Measurements from ENCODE around the gene SLC16A1.

SLC16A1 gene

DNA sequence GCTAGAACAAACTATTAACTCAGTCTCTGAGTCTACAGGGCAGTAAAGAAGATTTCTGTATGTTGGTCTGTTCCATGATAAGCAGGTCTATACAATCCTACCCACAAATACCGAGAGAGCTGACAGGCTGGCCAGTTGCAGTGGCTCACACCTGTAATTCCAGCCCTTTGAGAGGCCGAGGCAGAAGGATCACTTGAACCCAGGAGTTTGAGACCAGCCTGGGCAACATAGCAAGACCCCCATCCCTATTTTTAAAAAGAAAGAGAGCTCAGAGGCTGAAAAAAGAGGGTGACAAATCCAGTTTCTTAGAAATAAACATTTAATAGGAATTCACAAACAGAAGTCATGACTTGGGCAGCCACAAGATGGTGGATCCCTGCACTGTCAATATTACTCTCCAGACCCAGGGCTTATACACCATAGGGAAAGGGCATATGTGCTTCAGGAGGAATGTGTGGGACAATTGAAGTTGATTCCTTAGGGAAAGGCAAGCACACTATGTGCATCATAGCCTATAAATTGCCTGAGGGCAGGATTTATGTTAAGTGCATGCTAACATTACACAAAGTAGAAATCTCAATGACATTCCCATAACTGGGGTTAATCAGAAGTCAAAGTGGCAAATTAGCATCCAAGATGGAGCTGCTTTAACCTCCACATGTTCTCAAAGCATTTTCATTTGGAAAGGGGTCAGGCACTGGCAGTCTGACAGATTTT lies 66.8 kb downstream of the SLC16A1 start:
- TF ChIP-seq GATA2 (IDR thresholded peaks at IDR 0.05; ENCODE audit: low read depth, low read length), result no peak
- TF ChIP-seq GATA3 (IDR thresholded peaks at IDR 0.05; ENCODE audit: low read depth, low read length), result no peak

DNA sequence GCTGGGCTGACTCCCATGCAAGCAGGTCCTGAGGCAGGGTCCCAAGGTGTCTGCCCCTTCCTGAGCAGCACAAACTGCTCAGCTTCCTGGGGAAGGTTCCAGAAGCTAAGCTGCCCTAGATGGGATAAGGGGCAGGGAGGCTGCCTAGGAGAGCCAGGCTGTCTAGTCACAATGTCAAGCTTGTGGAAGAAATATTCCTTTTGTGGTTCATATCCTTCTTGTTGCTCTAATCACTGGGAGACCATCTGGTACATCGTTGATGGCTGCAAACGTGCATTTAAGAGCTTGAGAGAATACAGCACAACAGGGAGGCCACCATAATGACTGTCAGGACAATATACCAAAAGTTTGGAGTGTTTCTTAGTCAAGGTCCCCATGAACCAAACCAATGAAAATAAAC lies 67.4 kb downstream of the SLC16A1 start:
- no peak for TF ChIP-seq GATA3 (IDR thresholded peaks at IDR 0.05; ENCODE audit: low read depth, low read length)
- no peak for TF ChIP-seq GATA2 (IDR thresholded peaks at IDR 0.05; ENCODE audit: low read depth, low read length)

- no peak for TF ChIP-seq GATA2 (IDR thresholded peaks at IDR 0.05; ENCODE audit: low read depth, low read length)
- TF ChIP-seq GATA3 (IDR thresholded peaks at IDR 0.05; ENCODE audit: low read depth, low read length), result no peak
Measured at GRCh38 chr1:112887599-112888283, 68.3 kb downstream of the SLC16A1 start.

DNA sequence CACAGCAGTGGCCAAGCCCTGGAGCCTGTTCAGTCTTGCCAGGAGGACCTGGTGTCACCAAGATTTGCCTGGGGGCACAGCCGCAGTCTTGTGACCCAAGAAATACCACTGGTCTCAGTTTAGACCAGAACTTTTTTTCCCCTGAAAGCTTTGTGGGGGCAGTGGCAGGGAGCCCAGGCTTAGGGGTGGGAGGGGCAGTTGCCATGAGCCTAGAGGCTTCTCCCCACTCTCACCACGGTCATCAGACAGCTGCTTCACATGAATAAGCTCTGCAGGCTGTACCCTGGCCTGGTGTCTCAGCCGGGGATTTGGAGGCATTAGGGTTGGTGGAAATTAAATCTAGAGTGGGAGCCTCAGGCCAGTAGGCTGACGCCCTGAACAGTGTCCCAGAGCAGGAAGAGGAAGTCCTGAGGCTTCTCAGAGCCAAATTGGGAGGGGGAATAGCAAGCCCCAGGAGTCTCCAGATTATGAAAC lies 73.7 kb downstream of the SLC16A1 start:
- TF ChIP-seq GATA3 (IDR thresholded peaks at IDR 0.05; ENCODE audit: low read depth, low read length) (no peak), GATA2 (IDR thresholded peaks at IDR 0.05; ENCODE audit: low read depth, low read length) (no peak)

GRCh38 chr1:112881742-112882127 lies 74.3 kb downstream of the SLC16A1 start:
- TF ChIP-seq GATA2 (IDR thresholded peaks at IDR 0.05; ENCODE audit: low read depth, low read length) (no peak), GATA3 (IDR thresholded peaks at IDR 0.05; ENCODE audit: low read depth, low read length) (no peak)

GRCh38 chr1:112879834-112880233 lies 76.2 kb downstream of the SLC16A1 start:
- TF ChIP-seq GATA3 (IDR thresholded peaks at IDR 0.05; ENCODE audit: low read depth, low read length) (no peak), GATA2 (IDR thresholded peaks at IDR 0.05; ENCODE audit: low read depth, low read length) (no peak)

GRCh38 chr1:112878321-112878720 lies 77.7 kb downstream of the SLC16A1 start:
- TF ChIP-seq GATA2 (IDR thresholded peaks at IDR 0.05; ENCODE audit: low read depth, low read length) (no peak), GATA3 (IDR thresholded peaks at IDR 0.05; ENCODE audit: low read depth, low read length) (no peak)

DNA sequence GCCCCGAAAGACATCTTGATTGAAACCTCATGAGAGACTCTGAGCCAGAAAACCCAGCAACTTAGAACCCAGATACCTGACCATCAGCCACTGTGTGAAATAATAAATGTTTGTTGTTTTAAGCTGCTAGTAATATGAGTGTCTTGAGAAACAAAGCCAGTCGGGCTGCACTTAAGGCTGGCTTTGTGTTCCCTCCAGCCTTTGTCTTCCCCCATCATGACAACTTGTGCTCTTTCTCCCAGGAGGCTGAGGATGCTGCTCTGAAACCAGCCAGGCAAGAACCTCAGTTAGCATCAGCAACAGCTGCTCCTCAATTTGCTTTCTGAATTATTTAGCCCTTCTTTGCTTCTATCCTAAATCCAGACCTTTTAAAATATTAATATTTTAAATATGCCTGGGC lies 78.2 kb downstream of the SLC16A1 start:
- no peak for TF ChIP-seq GATA3 (IDR thresholded peaks at IDR 0.05; ENCODE audit: low read depth, low read length)
- TF ChIP-seq GATA2 (IDR thresholded peaks at IDR 0.05; ENCODE audit: low read depth, low read length), result no peak

GRCh38 chr1:112876315-112876714 lies 79.7 kb downstream of the SLC16A1 start:
- TF ChIP-seq GATA3 (IDR thresholded peaks at IDR 0.05; ENCODE audit: low read depth, low read length) (no peak), GATA2 (IDR thresholded peaks at IDR 0.05; ENCODE audit: low read depth, low read length) (no peak)

GRCh38 chr1:112872551-112872962 lies 83.4 kb downstream of the SLC16A1 start:
- TF ChIP-seq GATA2 (IDR thresholded peaks at IDR 0.05; ENCODE audit: low read depth, low read length) (no peak), GATA3 (IDR thresholded peaks at IDR 0.05; ENCODE audit: low read depth, low read length) (no peak)

GRCh38 chr1:112870887-112871646 lies 84.9 kb downstream of the SLC16A1 start:
- TF ChIP-seq GATA2 (IDR thresholded peaks at IDR 0.05; ENCODE audit: low read depth, low read length) (no peak), GATA3 (IDR thresholded peaks at IDR 0.05; ENCODE audit: low read depth, low read length) (no peak)

DNA sequence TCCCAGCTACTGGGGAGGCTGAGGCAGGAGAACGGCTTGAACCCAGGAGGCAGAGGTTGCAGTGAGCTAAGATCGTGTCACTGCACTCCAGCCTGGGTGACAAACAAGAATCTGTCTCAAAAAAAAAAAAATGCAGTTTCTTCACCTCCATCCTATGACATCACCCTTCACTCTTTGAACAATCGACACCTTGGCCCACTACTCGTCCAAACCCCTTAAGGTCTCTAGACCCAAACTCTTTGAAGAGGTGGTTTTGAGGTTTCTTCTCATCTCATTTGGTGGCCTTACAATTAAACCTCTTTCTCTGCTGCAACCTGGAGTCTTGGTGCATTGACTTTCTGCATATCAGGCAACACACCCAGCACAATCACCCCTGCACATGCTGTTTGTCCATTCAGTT lies 86.1 kb downstream of the SLC16A1 start:
- no peak for TF ChIP-seq GATA3 (IDR thresholded peaks at IDR 0.05; ENCODE audit: low read depth, low read length)
- TF ChIP-seq GATA2 (IDR thresholded peaks at IDR 0.05; ENCODE audit: low read depth, low read length), result no peak

- TF ChIP-seq GATA2 (IDR thresholded peaks at IDR 0.05; ENCODE audit: low read depth, low read length) (no peak), GATA3 (IDR thresholded peaks at IDR 0.05; ENCODE audit: low read depth, low read length) (no peak)
Measured at GRCh38 chr1:112868191-112868590, 87.8 kb downstream of the SLC16A1 start.

DNA sequence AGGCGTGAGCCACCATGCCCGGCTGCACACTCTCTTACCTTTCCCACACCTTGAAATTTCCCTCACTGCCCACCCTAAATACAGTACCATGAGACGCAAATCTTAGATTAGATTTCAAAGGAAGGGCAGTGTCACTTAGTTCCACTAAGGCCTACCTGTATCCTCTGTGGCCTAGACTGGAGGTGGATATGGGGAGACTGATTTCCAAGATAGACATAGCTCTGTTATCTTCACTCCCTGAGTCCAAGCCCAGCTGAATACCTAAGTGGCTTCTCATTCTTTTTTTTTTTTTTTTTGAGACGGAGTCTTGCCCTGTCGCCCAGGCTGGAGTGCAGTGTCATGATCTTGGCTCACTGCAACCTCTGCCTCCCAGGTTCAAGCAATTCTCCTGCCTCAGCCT lies 89.0 kb downstream of the SLC16A1 start:
- TF ChIP-seq GATA2 (IDR thresholded peaks at IDR 0.05; ENCODE audit: low read depth, low read length), result no peak
- no peak for TF ChIP-seq GATA3 (IDR thresholded peaks at IDR 0.05; ENCODE audit: low read depth, low read length)

Data from SH-SY5Y (cell line).